KG1 (cell line): Measurements from ENCODE around the gene TPM2.

ENCODE experiments used
- DNase-seq: peaks from one replicate; lab custom pipeline; 2025; lab: John Stamatoyannopoulos, UW

Gene TPM2

GRCh38 chr9:35718721-35719511, 29.2 kb upstream of the TPM2 start:
- no peak for DNase-seq

- DNase-seq, result no peak
These were observed 27.6 kb upstream of the TPM2 start for GRCh38 chr9:35717132-35717870.

GRCh38 chr9:35716230-35716629, 26.5 kb upstream of the TPM2 start:
- no peak for DNase-seq

- no peak for DNase-seq
These were observed 25.0 kb upstream of the TPM2 start for GRCh38 chr9:35714579-35715252.

- no peak for DNase-seq
These were observed 24.4 kb upstream of the TPM2 start for GRCh38 chr9:35714123-35714522.

GRCh38 chr9:35713578-35713977, 23.9 kb upstream of the TPM2 start:
- no peak for DNase-seq

GRCh38 chr9:35712762-35713400, 23.2 kb upstream of the TPM2 start:
- no peak for DNase-seq

GRCh38 chr9:35711501-35712428, 22.0 kb upstream of the TPM2 start:
- DNase-seq, result no peak

GRCh38 chr9:35710818-35711500, 21.2 kb upstream of the TPM2 start:
- DNase-seq, result no peak

- no peak for DNase-seq
These were observed 18.4 kb upstream of the TPM2 start for GRCh38 chr9:35708146-35708545.

- DNase-seq, result no peak
These were observed 17.2 kb upstream of the TPM2 start for GRCh38 chr9:35706951-35707350.

- DNase-seq, result no peak
These were observed 16.2 kb upstream of the TPM2 start for GRCh38 chr9:35705836-35706430.

- no peak for DNase-seq
These were observed 15.6 kb upstream of the TPM2 start for GRCh38 chr9:35705372-35705771.

- DNase-seq, result no peak
These were observed 14.4 kb upstream of the TPM2 start for GRCh38 chr9:35703906-35704672.

GRCh38 chr9:35702696-35703095, 13.0 kb upstream of the TPM2 start:
- DNase-seq, result no peak

- no peak for DNase-seq
These were observed 11.2 kb upstream of the TPM2 start for GRCh38 chr9:35700942-35701341.

- no peak for DNase-seq
These were observed 10.3 kb upstream of the TPM2 start for GRCh38 chr9:35700031-35700430.

GRCh38 chr9:35698231-35698630, 8.5 kb upstream of the TPM2 start:
- no peak for DNase-seq

GRCh38 chr9:35697486-35697885, 7.8 kb upstream of the TPM2 start:
- DNase-seq, result no peak
